Adrenal gland (tissue), 12 donors: ENCODE results near the gene CCDC116. TPM values are rescaled to one million over a fixed set of nuclear protein-coding genes. Genes with fewer than 3 reads are reported as not detected.

Experiments
- DNase-seq, 7 donors: peaks; one replicate each; pipeline ENCODE4 v3.0.0-alpha.2; 2019 to 2020
- H3K27ac ChIP-seq, 5 donors: fragments of 200-600 bp; sonication (generic) in 4 of 5; 1 replicate in 3 of 5; 2 replicates in 2 of 5; pipeline versions ENCODE4 v1.5.1 to v1.8.0; 2016 to 2020; ENCODE audit warnings: mild to moderate bottlenecking in 1 of 5
- H3K27me3 ChIP-seq: fragments of 200-600 bp; 2 replicates; pipeline ENCODE4 v1.8.0; 2021
- H3K36me3 ChIP-seq, 2 donors: fragments of 200-600 bp; replicated peaks in 1 of 2; 1 replicate in 1 of 2; 2 replicates in 1 of 2; pipeline versions ENCODE4 v1.5.1 to v1.8.0; 2018 to 2022
- H3K4me1 ChIP-seq, 2 donors: fragments of 200-600 bp; replicated peaks in 1 of 2; 1 replicate in 1 of 2; 2 replicates in 1 of 2; pipeline versions ENCODE4 v1.5.1 to v1.8.0; 2018 to 2021
- H3K4me3 ChIP-seq, 4 donors: fragments of 200-600 bp; sonication (generic) in 3 of 4; one replicate each; pipeline ENCODE4 v1.5.1; 2016 to 2018
- H3K9me3 ChIP-seq, 3 donors: fragments of 200-600 bp; sonication (generic) in 1 of 3; replicated peaks in 1 of 3; 1 replicate in 2 of 3; 2 replicates in 1 of 3; pipeline versions ENCODE4 v1.5.1 to v1.8.0; 2016 to 2021
- CTCF ChIP-seq, 6 experiments: fragments of 450-650 bp in 4 of 6; fragments of 200-600 bp in 2 of 6; sonication (generic) in 1 of 6; IDR thresholded peaks; 1 replicate in 5 of 6; 2 replicates in 1 of 6; pipeline versions ENCODE4 v1.5.1 to v1.8.0; 2016 to 2021; ENCODE audit warnings: antibody characterized with exemption in 6 of 6, mild to moderate bottlenecking in 2 of 6, moderate library complexity in 1 of 6
- POLR2A ChIP-seq, 2 donors: fragments of 450-650 bp; IDR thresholded peaks; one replicate each; pipeline ENCODE4 v1.6.1; 2017; ENCODE audit warnings: antibody characterized with exemption in 2 of 2, mild to moderate bottlenecking in 2 of 2, moderate library complexity in 1 of 2
- WGBS, 4 donors: extraction: QIAGEN DNeasy Blood & Tissue Kit in 2 of 4; methylation state at CpG; one replicate each; pipeline versions ENCODE4 v1.1.5 to v1.1.7; 2013 to 2017; 5-methylcytosine and 5-hydroxymethylcytosine counted together
- intact Hi-C, 2 donors: fragments of 100-400 bp; cut with DNase I; formaldehyde crosslinking; loops; one replicate each; pipeline versions ENCODE4 v1.14.1 to v1.15.0; 2022 to 2023
- polyA plus RNA-seq, 3 donors: library from polyadenylated mRNA; stranded (reverse); fragments of 200-250 nt in 2 of 3; fragments of 350-450 nt in 1 of 3; fragmentation: Illumina TruSeq in 1 of 3; extraction: RNeasy Lipid Tissue Mini Kit (QIAGEN cat#74804) in 1 of 3; gene quantifications; one replicate each; pipeline ENCODE4 v1.2.3, GENCODE V29; 2013 to 2014
- total RNA-seq, 9 donors: library from RNA; depleted of rRNA in 4 of 9; stranded (reverse); fragments of >200 nt in 4 of 9; fragments of 120-200 nt in 1 of 9; fragmentation: NEBNext Ultra II Directional in 1 of 9; extraction: Animal tissue kit (Norgen Biotek cat#: 25700) in 1 of 9; gene quantifications; one replicate each; pipeline versions ENCODE4 v1.1.0 to v1.2.4, GENCODE V29; 2013 to 2023
- donor health status: healthy with polysubstance abuse.
- donor health status: Bipolar disorder and iron deficiency.
- donor health status: DM: yes; HTN: yes; CAD: no.
- donor health status: DM: no; HTN: no; CAD: no.
- donor health status: DM: no; HTN: no; CAD: no.
- donor health status: DM: yes; HTN: yes; CAD: no.

The CCDC116 gene
- total and polyA plus RNA-seq, 12 donors, result 0.19 to 1.9 (median 0.35) TPM; not detected in 3

DNA sequence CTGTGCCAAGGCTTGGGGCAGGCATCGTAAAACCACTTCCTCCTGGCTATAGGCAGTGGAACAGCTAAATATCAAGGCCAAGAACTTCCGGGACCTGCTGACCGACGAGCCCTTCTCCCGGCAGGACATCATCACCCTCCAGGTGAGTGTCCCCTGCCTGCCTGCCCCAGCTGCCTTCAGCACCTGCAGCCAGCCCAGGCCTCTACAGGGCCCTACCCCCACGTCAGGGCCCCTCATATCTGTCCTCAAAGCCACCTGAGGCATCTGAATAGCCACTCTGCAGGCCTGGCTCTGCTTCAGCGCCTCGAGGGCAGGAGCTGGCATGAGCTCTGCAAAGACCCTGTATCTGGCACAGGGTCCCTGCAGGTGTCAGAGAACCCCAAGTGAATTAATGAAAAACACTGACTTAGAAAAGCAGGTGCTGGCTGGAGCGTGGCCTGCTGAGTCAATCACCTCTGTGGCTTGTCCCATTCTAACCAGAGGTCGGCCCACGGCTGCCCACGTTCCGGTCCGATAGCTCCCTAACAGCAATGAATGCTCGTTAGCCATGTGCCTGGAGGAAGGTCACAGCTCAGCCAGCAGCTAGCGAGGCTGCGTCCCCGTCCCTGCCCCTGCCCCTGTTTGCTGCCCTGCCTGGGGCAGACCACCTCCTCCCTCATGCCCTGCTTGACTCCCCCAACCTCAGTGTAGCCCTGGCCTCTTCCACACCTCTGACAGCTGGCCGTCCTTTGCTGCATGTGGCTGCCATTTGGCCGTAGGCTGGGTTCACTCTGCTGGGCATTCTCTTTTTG is 50.0 kb downstream of the CCDC116 start:
- H3K4me1 ChIP-seq, result no peaks in the 10 kb centered on the region
- peaks cover 0 to 70% of the 10 kb centered on the region in 2 donors for H3K36me3 ChIP-seq
- TF ChIP-seq CTCF (IDR thresholded peaks at IDR 0.05) (no peak), POLR2A (IDR thresholded peaks at IDR 0.05) (no peak)
- 82 to 91% (median 89%) methylated on average over 6 to 20 of the region's 20 CpGs for WGBS, 4 donors
- no peak for DNase-seq
- intact Hi-C loops, result no loop called here
- no peaks in the 10 kb centered on the region for H3K9me3 ChIP-seq
- H3K27ac ChIP-seq, result no peak overlapping the region
- no peak overlapping the region for H3K4me3 ChIP-seq
- H3K27me3 ChIP-seq, result no peaks in the 10 kb centered on the region

DNA sequence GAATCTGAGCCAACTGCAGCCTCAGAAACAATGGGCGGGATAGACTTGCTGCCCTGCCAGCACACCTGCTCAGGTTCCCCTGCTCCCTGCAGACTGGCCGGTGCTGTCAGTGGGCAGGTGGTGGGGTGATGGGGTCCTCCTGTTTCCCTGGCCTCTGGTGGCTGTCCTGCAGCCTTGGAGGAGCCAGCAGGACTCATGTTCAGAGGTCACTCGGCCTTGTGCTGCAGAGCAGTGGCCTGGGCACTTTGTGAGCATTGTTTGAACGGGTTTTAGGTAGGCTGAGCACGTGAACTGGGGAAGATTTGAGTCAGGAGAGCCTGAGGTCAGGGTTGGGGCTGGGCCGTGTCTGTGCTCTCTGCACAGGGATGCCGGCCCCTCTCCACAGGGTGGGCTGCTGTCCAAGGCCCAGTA is 50.8 kb downstream of the CCDC116 start:
- WGBS, 4 donors, result 91 to 94% (median 93%) methylated on average over 4 to 7 of the region's 7 CpGs

GRCh38 chr22:21684492-21685163 is 52.1 kb downstream of the CCDC116 start:
- H3K4me3 ChIP-seq, result no peak overlapping the region
- peaks cover 0 to 71% of the 10 kb centered on the region in 2 donors for H3K36me3 ChIP-seq
- no peak for TF ChIP-seq POLR2A (IDR thresholded peaks at IDR 0.05)
- no peak for TF ChIP-seq CTCF (IDR thresholded peaks at IDR 0.05)
- no peaks in the 10 kb centered on the region for H3K27me3 ChIP-seq
- DNase-seq, result no peak
- H3K9me3 ChIP-seq, result no peaks in the 10 kb centered on the region
- no peaks in the 10 kb centered on the region for H3K4me1 ChIP-seq
- intact Hi-C loops, result no loop called here
- WGBS, 4 donors, result 85 to 95% (median 93%) methylated on average over 14 to 19 of the region's 19 CpGs
- no peak overlapping the region for H3K27ac ChIP-seq

More for the DNA sequence above, 50.8 kb downstream of the CCDC116 start:
- TF ChIP-seq CTCF (IDR thresholded peaks at IDR 0.05), result no peak
- TF ChIP-seq POLR2A (IDR thresholded peaks at IDR 0.05), result no peak
- intact Hi-C loops, result no loop called here
- Histone ChIP-seq H3K27me3 (no peaks in the 10 kb centered on the region), H3K27ac (no peak overlapping the region), H3K9me3 (no peaks in the 10 kb centered on the region), H3K4me1 (no peaks in the 10 kb centered on the region), H3K36me3 (peaks cover 0 to 70% of the 10 kb centered on the region in 2 donors), H3K4me3 (no peak overlapping the region)
- DNase-seq, result no peak

DNA sequence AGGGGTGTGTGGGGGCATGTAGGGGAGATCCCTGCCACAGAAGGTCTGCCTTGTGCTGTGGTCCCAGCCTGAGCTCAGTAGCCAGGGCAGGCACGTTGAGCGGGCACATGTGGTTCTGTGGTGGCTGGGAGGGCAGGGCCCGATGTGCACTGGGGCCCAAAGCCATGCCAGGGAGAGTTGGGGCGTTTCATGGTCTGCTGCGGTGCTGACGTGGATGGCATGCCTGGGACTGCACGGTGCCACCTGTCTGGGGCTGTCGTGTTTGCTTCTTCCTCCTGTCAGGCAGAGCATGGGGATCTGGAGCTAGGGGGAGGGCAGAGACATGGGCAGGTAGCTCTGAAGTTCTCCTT is 52.6 kb downstream of the CCDC116 start:
- H3K4me1 ChIP-seq, result no peaks in the 10 kb centered on the region
- H3K27ac ChIP-seq, result no peak overlapping the region
- peaks cover 0 to 71% of the 10 kb centered on the region in 2 donors for H3K36me3 ChIP-seq
- 82 to 97% (median 92%) methylated on average over 3 to 8 of the region's 8 CpGs for WGBS, 4 donors
- no peak for DNase-seq
- intact Hi-C loops, result no loop called here
- TF ChIP-seq CTCF (IDR thresholded peaks at IDR 0.05) (no peak), POLR2A (IDR thresholded peaks at IDR 0.05) (no peak)
- no peaks in the 10 kb centered on the region for H3K27me3 ChIP-seq
- H3K4me3 ChIP-seq, result no peak overlapping the region
- no peaks in the 10 kb centered on the region for H3K9me3 ChIP-seq
